Common myeloid progenitor, CD34-positive (primary cell): Measurements from ENCODE around the gene GCA. TPM values are rescaled to one million over a fixed set of nuclear protein-coding genes. Genes with fewer than 3 reads are reported as not detected.

Experiments
- CTCF ChIA-PET: fragments of 350-600 bp; sonication (Branson Sonifier 250); formaldehyde crosslinking; loops from one replicate; lab custom pipeline; 2021; ENCODE audit warnings: antibody characterized with exemption; lab: Charles Lee
- POLR2A ChIA-PET: fragments of 350-600 bp; sonication (Branson Sonifier 250); formaldehyde crosslinking; loops from one replicate; lab custom pipeline; 2021; ENCODE audit warnings: antibody characterized with exemption; lab: Charles Lee
- DNase-seq, 3 donors: peaks; one replicate each; pipeline versions ENCODE4 v3.0.0 to v3.0.0-alpha.2; 2013
- H3K27ac ChIP-seq, 2 experiments: 1 replicate in 1 of 2; 2 replicates in 1 of 2; pipeline ENCODE4 v1.7.0; 2013; ENCODE audit warnings: inconsistent platforms in 2 of 2, low read length in 2 of 2, mild to moderate bottlenecking in 2 of 2, low read depth in 1 of 2, moderate library complexity in 1 of 2; ENCODE audit not compliant: severe bottlenecking in 2 of 2, insufficient read depth in 1 of 2, poor library complexity in 1 of 2
- H3K27me3 ChIP-seq, 5 experiments: replicated peaks in 2 of 5; 1 replicate in 3 of 5; 2 replicates in 2 of 5; pipeline versions ENCODE4 v1.6.1 to v1.7.0; 2013; ENCODE audit warnings: low read length in 4 of 5, mild to moderate bottlenecking in 2 of 5, moderate library complexity in 2 of 5, inconsistent platforms in 1 of 5; ENCODE audit not compliant: insufficient read depth in 5 of 5, control insufficient read depth in 4 of 5
- H3K36me3 ChIP-seq, 4 experiments: 1 replicate in 2 of 4; 2 replicates in 2 of 4; pipeline versions ENCODE4 v1.6.1 to v1.7.0; 2013; ENCODE audit warnings: low read length in 3 of 4, control low read depth in 1 of 4, mild to moderate bottlenecking in 1 of 4; ENCODE audit not compliant: control insufficient read depth in 4 of 4, insufficient read depth in 4 of 4
- H3K4me1 ChIP-seq, 4 experiments: 1 replicate in 3 of 4; 2 replicates in 1 of 4; pipeline versions ENCODE4 v1.6.1 to v1.7.1; 2013; ENCODE audit warnings: low read length in 3 of 4, mild to moderate bottlenecking in 3 of 4, control low read depth in 1 of 4, inconsistent platforms in 1 of 4, moderate library complexity in 1 of 4; ENCODE audit not compliant: control insufficient read depth in 4 of 4, insufficient read depth in 4 of 4; ENCODE audit errors: control extremely low read depth in 1 of 4
- H3K4me3 ChIP-seq, 7 experiments: 1 replicate in 4 of 7; 2 replicates in 3 of 7; pipeline versions ENCODE4 v1.5.1 to v1.7.0; 2013; ENCODE audit warnings: mild to moderate bottlenecking in 7 of 7, low read length in 6 of 7, moderate library complexity in 6 of 7, inconsistent platforms in 2 of 7, low read depth in 2 of 7, control low read depth in 1 of 7; ENCODE audit not compliant: insufficient read depth in 4 of 7, control insufficient read depth in 1 of 7; ENCODE audit errors: extremely low read depth in 1 of 7
- H3K9me3 ChIP-seq, 5 experiments: 1 replicate in 4 of 5; 2 replicates in 1 of 5; pipeline versions ENCODE4 v1.6.1 to v1.7.1; 2013; ENCODE audit warnings: low read length in 4 of 5, mild to moderate bottlenecking in 2 of 5, inconsistent platforms in 1 of 5, low read depth in 1 of 5, moderate library complexity in 1 of 5; ENCODE audit not compliant: control insufficient read depth in 4 of 5, insufficient read depth in 2 of 5; ENCODE audit errors: control extremely low read depth in 1 of 5
- WGBS: methylation state at CpG from one replicate; pipeline ENCODE4 v1.1.5; 2013; ENCODE audit not compliant: insufficient coverage; 5-methylcytosine and 5-hydroxymethylcytosine counted together
- polyA plus RNA-seq: library from polyadenylated mRNA; unstranded; fragments of 120-200 nt; gene quantifications from one replicate; pipeline ENCODE4 v1.2.1, GENCODE V29; 2013

The GCA gene
- polyA plus RNA-seq = 48.0 TPM

- ChIA-PET CTCF (interaction anchor here (1.5 to 2.2 kb wide), 2 partner anchors 10 to 26 kb away, joined by 5 to 9 read pairs; partner anchors contain the start of gene IFIH1), POLR2A (interaction anchor here (0.6 to 1.0 kb wide), 2 partner anchors 25 to 1026 kb away, joined by 3 to 6 read pairs; partner anchors contain the start of gene IFIH1)
- no peaks in the 10 kb centered on the region for H3K9me3 ChIP-seq
- peaks cover 0 to 3% (median under 1%) of the 10 kb centered on the region in 4 experiments for H3K36me3 ChIP-seq
- H3K27me3 ChIP-seq = no peaks in the 10 kb centered on the region
- 0% methylated on average over 48 of the region's 57 CpGs for WGBS
- H3K4me3 ChIP-seq = peak within 1 kb of the TSS; percentile 79 to 99 (median 94)
- H3K4me1 ChIP-seq = peaks cover 2 to 18% (median 13%) of the 10 kb centered on the region in 4 experiments
- peak; percentile 97 to 98 (median 98) for DNase-seq
- H3K27ac ChIP-seq = peak within 1 kb of the TSS; percentile 67 to 78
Observed at GRCh38 chr2:162343824-162344616, at the start of gene GCA. TSS of gene GCA (plus strand) at chr2:162344132. CDS start at chr2:162344249, 117 bp downstream.

DNA sequence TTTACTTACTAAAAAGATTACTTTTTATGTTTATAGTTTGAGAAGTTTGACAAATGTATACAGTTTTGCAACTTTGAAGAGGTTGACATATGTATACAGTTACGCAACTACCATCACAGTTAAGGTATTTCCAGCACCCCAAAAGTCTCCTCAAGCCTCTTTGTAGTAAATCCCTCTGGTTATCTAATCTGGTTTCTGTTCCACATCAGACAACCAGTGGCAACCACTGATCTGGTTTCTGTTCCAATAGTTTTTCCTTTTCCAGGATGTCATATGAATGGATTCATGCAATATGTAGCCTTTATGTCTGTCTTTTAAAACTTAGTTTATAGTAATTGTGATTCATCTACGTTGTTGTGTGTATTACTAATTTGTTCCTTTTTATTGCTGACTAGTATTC lies 48.9 kb upstream of the GCA start:
- ChIA-PET POLR2A (no interaction called here), CTCF (interaction anchor here (2.2 to 10.8 kb wide), 4 partner anchors 17 to 708 kb away, joined by 8 to 112 read pairs (median 59); no protein-coding TSS in a partner anchor)
- WGBS = 100% methylated on average over 1 of the region's 2 CpGs
- peaks cover 0 to 9% (median 7%) of the 10 kb centered on the region in 4 experiments for H3K36me3 ChIP-seq
- H3K27me3 ChIP-seq = no peaks in the 10 kb centered on the region
- DNase-seq = no peak
- H3K4me1 ChIP-seq = peaks cover 0 to 10% (median 4%) of the 10 kb centered on the region in 4 experiments
- H3K27ac ChIP-seq = no peak overlapping the region
- no peaks in the 10 kb centered on the region for H3K9me3 ChIP-seq
- H3K4me3 ChIP-seq = no peak overlapping the region

GRCh38 chr2:162297925-162298552 lies 45.9 kb upstream of the GCA start:
- H3K9me3 ChIP-seq = no peaks in the 10 kb centered on the region
- H3K4me1 ChIP-seq = peaks cover 0 to 10% (median 6%) of the 10 kb centered on the region in 4 experiments
- WGBS = 46% methylated on average over 5 of the region's 5 CpGs
- H3K4me3 ChIP-seq = peak overlapping the region in 1 of 7 experiments; percentile 19
- no peaks in the 10 kb centered on the region for H3K27me3 ChIP-seq
- POLR2A ChIA-PET = interaction anchor here (0.7 kb wide), 1 partner anchor 20 kb away, joined by 3 read pairs; no protein-coding TSS in a partner anchor
- H3K36me3 ChIP-seq = peaks cover 0 to 9% (median 6%) of the 10 kb centered on the region in 4 experiments
- H3K27ac ChIP-seq = no peak overlapping the region
- CTCF ChIA-PET = interaction anchor here (0.6 to 10.8 kb wide), 22 partner anchors 9 to 711 kb away, joined by 3 to 112 read pairs (median 6); partner anchors contain the start of gene IFIH1
- DNase-seq = peak; percentile 78 to 89 (median 83)

- POLR2A ChIA-PET = interaction anchor here (0.7 kb wide), 1 partner anchor 21 kb away, joined by 3 read pairs; no protein-coding TSS in a partner anchor
- H3K27ac ChIP-seq = no peak overlapping the region
- H3K9me3 ChIP-seq = no peaks in the 10 kb centered on the region
- no peaks in the 10 kb centered on the region for H3K27me3 ChIP-seq
- WGBS = 95% methylated on average over 8 of the region's 9 CpGs
- DNase-seq = no peak
- peaks cover 0 to 9% (median 6%) of the 10 kb centered on the region in 4 experiments for H3K36me3 ChIP-seq
- CTCF ChIA-PET = interaction anchor here (0.6 to 10.8 kb wide), 20 partner anchors 10 to 712 kb away, joined by 3 to 112 read pairs (median 7); partner anchors contain the start of gene IFIH1
- H3K4me1 ChIP-seq = peaks cover 0 to 10% (median 6%) of the 10 kb centered on the region in 4 experiments
- H3K4me3 ChIP-seq = no peak overlapping the region
Observed at GRCh38 chr2:162298669-162299335, 45.1 kb upstream of the GCA start.

DNA sequence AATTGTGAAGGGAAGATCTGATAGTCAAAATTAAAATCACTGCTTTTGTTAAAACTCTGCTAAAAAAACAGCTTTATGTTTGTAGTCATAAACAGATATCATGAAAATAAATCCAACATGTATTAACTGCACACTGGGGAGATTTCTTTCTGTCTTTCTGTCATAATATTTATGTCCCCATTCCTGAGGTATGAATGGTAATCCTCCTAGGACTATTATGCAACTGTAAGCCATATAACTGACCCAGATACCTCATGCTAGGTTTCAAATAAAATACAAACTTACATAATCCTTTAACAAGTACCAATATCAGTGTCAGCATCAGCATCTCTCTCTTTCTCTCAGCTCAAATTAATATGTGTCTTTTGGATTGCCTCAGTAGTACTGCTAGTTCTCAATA lies 43.7 kb upstream of the GCA start:
- no peak overlapping the region for H3K4me3 ChIP-seq
- ChIA-PET CTCF (interaction anchor here (1.1 to 10.8 kb wide), 7 partner anchors 11 to 145 kb away, joined by 3 to 112 read pairs (median 14); partner anchors contain the start of gene IFIH1), POLR2A (no interaction called here)
- peaks cover 0 to 12% (median 6%) of the 10 kb centered on the region in 4 experiments for H3K36me3 ChIP-seq
- H3K4me1 ChIP-seq = peaks cover 0 to 10% (median 6%) of the 10 kb centered on the region in 4 experiments
- no peak for DNase-seq
- H3K27me3 ChIP-seq = no peaks in the 10 kb centered on the region
- no peak overlapping the region for H3K27ac ChIP-seq
- no peaks in the 10 kb centered on the region for H3K9me3 ChIP-seq

DNA sequence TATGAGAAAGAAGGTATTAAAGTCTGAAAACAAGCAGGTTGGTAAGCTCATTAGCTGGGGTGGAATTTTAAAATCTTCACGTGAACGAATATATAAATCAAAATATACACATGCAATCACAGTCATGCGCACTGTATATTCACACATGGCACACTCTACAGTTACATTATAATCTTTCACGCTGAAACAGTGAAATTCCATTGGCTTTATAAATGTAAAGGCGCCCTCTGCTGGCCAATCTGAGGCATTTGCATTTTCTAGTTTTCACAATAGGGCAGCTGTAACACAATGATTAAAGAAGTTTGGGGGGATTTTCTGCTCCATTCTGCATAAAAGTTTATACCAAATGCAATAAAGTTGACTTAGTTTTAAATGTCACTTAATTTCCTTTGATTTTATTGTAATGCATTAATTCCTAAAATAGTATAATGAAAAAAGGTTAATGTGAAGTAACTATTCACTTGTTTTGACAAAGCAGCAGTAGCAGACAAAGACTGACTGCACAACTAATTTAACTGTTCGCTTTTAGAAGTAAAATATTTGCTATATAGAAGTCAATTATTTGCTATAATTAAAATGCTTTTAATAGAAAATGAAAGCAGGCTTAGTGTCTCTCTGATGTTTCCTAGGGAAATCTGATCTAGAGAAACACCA lies 42.7 kb upstream of the GCA start:
- peaks cover 0 to 8% (median 6%) of the 10 kb centered on the region in 4 experiments for H3K4me1 ChIP-seq
- H3K4me3 ChIP-seq = no peak overlapping the region
- no peak overlapping the region for H3K27ac ChIP-seq
- peaks cover 2 to 12% (median 7%) of the 10 kb centered on the region in 4 experiments for H3K36me3 ChIP-seq
- ChIA-PET CTCF (interaction anchor here (0.9 to 10.8 kb wide), 12 partner anchors 10 to 156 kb away, joined by 3 to 112 read pairs (median 3); partner anchors contain the start of gene IFIH1), POLR2A (no interaction called here)
- H3K27me3 ChIP-seq = no peaks in the 10 kb centered on the region
- DNase-seq = peak; percentile 66 to 85 (median 84)
- H3K9me3 ChIP-seq = no peaks in the 10 kb centered on the region
- 13% methylated on average over 4 of the region's 6 CpGs for WGBS
